Panc1 (cell line): ENCODE data around the gene MAPKAP1.

Experiments used
- POLR2AphosphoS5 ChIP-seq: IDR thresholded peaks from 2 replicates; pipeline ENCODE4 v1.6.1; 2012; ENCODE audit warnings: mild to moderate bottlenecking, low read depth, low read length, moderate library complexity
- SIN3A ChIP-seq: IDR thresholded peaks from 2 replicates; pipeline ENCODE4 v1.6.1; 2012; ENCODE audit warnings: low read depth, mild to moderate bottlenecking, low read length, moderate library complexity, borderline replicate concordance; ENCODE audit not compliant: insufficient read depth
- TF ChIP-seq, protein P1 (sequence below): fragments of 450-650 bp; IDR thresholded peaks from 2 replicates; pipeline ENCODE4 v1.5.1; 2017; ENCODE audit warnings: mild to moderate bottlenecking
- TF ChIP-seq, protein P2 (sequence below), 2 experiments: IDR thresholded peaks; 2 replicates each; pipeline ENCODE4 v1.6.1; 2011 to 2012; ENCODE audit warnings: low read depth in 2 of 2, control low read depth in 1 of 2, low read length in 1 of 2, mild to moderate bottlenecking in 1 of 2, moderate library complexity in 1 of 2; ENCODE audit not compliant: insufficient read depth in 1 of 2

DNA sequence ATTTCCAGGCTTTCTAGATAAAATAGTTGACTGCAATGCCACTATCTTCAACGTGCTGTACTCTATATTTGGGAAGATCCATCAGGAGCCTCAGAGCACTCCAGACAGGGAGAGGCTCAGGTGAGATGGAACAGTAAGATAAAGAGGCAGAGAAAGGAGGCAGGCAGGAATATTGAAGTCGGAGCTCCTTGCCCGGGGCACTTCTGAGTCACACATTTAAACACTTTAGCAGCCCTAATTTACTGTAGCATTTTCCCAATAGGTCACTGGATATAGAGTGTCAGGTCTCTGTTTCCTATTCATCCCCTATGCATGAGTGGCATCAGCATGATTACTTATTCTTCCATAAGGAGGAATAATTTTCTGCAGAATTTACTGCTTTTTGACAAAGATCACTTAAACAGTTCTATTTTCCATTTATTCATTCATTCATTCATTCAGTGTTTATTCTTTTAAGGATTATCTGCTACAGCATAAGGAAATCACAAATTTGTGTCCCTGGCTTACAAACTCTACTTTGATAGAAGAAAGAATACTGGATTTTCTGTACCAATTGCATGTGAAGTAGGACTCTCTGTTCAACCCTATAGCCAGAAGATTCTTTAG, 170.7 kb downstream of the MAPKAP1 start:
- TF ChIP-seq, protein P1, sequence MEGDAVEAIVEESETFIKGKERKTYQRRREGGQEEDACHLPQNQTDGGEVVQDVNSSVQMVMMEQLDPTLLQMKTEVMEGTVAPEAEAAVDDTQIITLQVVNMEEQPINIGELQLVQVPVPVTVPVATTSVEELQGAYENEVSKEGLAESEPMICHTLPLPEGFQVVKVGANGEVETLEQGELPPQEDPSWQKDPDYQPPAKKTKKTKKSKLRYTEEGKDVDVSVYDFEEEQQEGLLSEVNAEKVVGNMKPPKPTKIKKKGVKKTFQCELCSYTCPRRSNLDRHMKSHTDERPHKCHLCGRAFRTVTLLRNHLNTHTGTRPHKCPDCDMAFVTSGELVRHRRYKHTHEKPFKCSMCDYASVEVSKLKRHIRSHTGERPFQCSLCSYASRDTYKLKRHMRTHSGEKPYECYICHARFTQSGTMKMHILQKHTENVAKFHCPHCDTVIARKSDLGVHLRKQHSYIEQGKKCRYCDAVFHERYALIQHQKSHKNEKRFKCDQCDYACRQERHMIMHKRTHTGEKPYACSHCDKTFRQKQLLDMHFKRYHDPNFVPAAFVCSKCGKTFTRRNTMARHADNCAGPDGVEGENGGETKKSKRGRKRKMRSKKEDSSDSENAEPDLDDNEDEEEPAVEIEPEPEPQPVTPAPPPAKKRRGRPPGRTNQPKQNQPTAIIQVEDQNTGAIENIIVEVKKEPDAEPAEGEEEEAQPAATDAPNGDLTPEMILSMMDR = no peak
- TF ChIP-seq, protein P2, sequence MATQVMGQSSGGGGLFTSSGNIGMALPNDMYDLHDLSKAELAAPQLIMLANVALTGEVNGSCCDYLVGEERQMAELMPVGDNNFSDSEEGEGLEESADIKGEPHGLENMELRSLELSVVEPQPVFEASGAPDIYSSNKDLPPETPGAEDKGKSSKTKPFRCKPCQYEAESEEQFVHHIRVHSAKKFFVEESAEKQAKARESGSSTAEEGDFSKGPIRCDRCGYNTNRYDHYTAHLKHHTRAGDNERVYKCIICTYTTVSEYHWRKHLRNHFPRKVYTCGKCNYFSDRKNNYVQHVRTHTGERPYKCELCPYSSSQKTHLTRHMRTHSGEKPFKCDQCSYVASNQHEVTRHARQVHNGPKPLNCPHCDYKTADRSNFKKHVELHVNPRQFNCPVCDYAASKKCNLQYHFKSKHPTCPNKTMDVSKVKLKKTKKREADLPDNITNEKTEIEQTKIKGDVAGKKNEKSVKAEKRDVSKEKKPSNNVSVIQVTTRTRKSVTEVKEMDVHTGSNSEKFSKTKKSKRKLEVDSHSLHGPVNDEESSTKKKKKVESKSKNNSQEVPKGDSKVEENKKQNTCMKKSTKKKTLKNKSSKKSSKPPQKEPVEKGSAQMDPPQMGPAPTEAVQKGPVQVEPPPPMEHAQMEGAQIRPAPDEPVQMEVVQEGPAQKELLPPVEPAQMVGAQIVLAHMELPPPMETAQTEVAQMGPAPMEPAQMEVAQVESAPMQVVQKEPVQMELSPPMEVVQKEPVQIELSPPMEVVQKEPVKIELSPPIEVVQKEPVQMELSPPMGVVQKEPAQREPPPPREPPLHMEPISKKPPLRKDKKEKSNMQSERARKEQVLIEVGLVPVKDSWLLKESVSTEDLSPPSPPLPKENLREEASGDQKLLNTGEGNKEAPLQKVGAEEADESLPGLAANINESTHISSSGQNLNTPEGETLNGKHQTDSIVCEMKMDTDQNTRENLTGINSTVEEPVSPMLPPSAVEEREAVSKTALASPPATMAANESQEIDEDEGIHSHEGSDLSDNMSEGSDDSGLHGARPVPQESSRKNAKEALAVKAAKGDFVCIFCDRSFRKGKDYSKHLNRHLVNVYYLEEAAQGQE (IDR thresholded peaks at IDR 0.05; ENCODE audit: insufficient read depth in 1 of 2, low read depth in 2 of 2, low read length in 1 of 2) = no peak
- TF ChIP-seq SIN3A (no peak), POLR2AphosphoS5 (no peak)
